IPS-18a (cell line): ENCODE measurements around the gene CCNI.
"Not testable (repeated sequence)": the region's sequence is repeated elsewhere in the genome, so short reads cannot be mapped to it uniquely, and the experiment has no call there.

ENCODE experiments used
- H3K27ac ChIP-seq: one replicate; pipeline ENCODE4 v1.5.1; 2013; ENCODE audit warnings: low read length
- H3K27me3 ChIP-seq: one replicate; pipeline ENCODE4 v1.6.1; 2013; ENCODE audit warnings: mild to moderate bottlenecking, low read length; ENCODE audit not compliant: control insufficient read depth, insufficient read depth
- H3K36me3 ChIP-seq: one replicate; pipeline ENCODE4 v1.6.1; 2013; ENCODE audit warnings: low read depth, low read length; ENCODE audit not compliant: control insufficient read depth
- H3K4me1 ChIP-seq: one replicate; pipeline ENCODE4 v1.6.1; 2013; ENCODE audit warnings: low read depth, low read length; ENCODE audit not compliant: control insufficient read depth
- H3K4me3 ChIP-seq: one replicate; pipeline ENCODE4 v1.5.1; 2013; ENCODE audit warnings: low read length
- H3K9ac ChIP-seq: one replicate; pipeline ENCODE4 v1.6.1; 2013; ENCODE audit warnings: mild to moderate bottlenecking, low read length, moderate library complexity
- H3K9me3 ChIP-seq: one replicate; pipeline ENCODE4 v1.6.1; 2013; ENCODE audit warnings: low read depth, low read length; ENCODE audit not compliant: control insufficient read depth

The CCNI gene

GRCh38 chr4:77050962-77051361 is 24.8 kb downstream of the CCNI start:
- Histone ChIP-seq H3K4me3 (no peak overlapping the region), H3K9ac (no peak overlapping the region), H3K27ac (no peak overlapping the region), H3K27me3 (no peaks in the 10 kb centered on the region), H3K9me3 (no peaks in the 10 kb centered on the region), H3K36me3 (peaks cover 71% of the 10 kb centered on the region), H3K4me1 (no peaks in the 10 kb centered on the region)

GRCh38 chr4:77047037-77047436 is 28.8 kb downstream of the CCNI start:
- no peak overlapping the region for H3K9ac ChIP-seq
- no peaks in the 10 kb centered on the region for H3K27me3 ChIP-seq
- H3K4me3 ChIP-seq, result no peak overlapping the region
- H3K9me3 ChIP-seq, result no peaks in the 10 kb centered on the region
- no peaks in the 10 kb centered on the region for H3K4me1 ChIP-seq
- no peak overlapping the region for H3K27ac ChIP-seq
- H3K36me3 ChIP-seq, result peaks cover 50% of the 10 kb centered on the region

GRCh38 chr4:77045490-77045889 is 30.3 kb downstream of the CCNI start:
- Histone ChIP-seq H3K36me3 (peaks cover 36% of the 10 kb centered on the region), H3K4me1 (no peaks in the 10 kb centered on the region), H3K9me3 (no peaks in the 10 kb centered on the region), H3K27me3 (no peaks in the 10 kb centered on the region), H3K9ac (no peak overlapping the region), H3K4me3 (no peak overlapping the region), H3K27ac (no peak overlapping the region)

GRCh38 chr4:77044461-77045150 is 31.2 kb downstream of the CCNI start:
- peaks cover 28% of the 10 kb centered on the region for H3K36me3 ChIP-seq
- no peaks in the 10 kb centered on the region for H3K9me3 ChIP-seq
- no peaks in the 10 kb centered on the region for H3K27me3 ChIP-seq
- no peak overlapping the region for H3K27ac ChIP-seq
- H3K9ac ChIP-seq, result no peak overlapping the region
- no peak overlapping the region for H3K4me3 ChIP-seq
- no peaks in the 10 kb centered on the region for H3K4me1 ChIP-seq

GRCh38 chr4:77043507-77044136 is 32.2 kb downstream of the CCNI start:
- H3K27me3 ChIP-seq, result no peaks in the 10 kb centered on the region
- H3K27ac ChIP-seq, result no peak overlapping the region
- no peak overlapping the region for H3K4me3 ChIP-seq
- peaks cover 25% of the 10 kb centered on the region for H3K36me3 ChIP-seq
- no peak overlapping the region for H3K9ac ChIP-seq
- no peaks in the 10 kb centered on the region for H3K4me1 ChIP-seq
- H3K9me3 ChIP-seq, result no peaks in the 10 kb centered on the region

GRCh38 chr4:77040854-77041725 is 34.7 kb downstream of the CCNI start:
- no peaks in the 10 kb centered on the region for H3K9me3 ChIP-seq
- H3K4me3 ChIP-seq, result no peak overlapping the region
- no peaks in the 10 kb centered on the region for H3K27me3 ChIP-seq
- H3K36me3 ChIP-seq, result peaks cover under 1% of the 10 kb centered on the region
- H3K9ac ChIP-seq, result no peak overlapping the region
- no peak overlapping the region for H3K27ac ChIP-seq
- no peaks in the 10 kb centered on the region for H3K4me1 ChIP-seq

GRCh38 chr4:77040270-77040669 is 35.5 kb downstream of the CCNI start:
- no peak overlapping the region for H3K27ac ChIP-seq
- no peaks in the 10 kb centered on the region for H3K4me1 ChIP-seq
- H3K36me3 ChIP-seq, result no peaks in the 10 kb centered on the region
- H3K9ac ChIP-seq, result no peak overlapping the region
- no peaks in the 10 kb centered on the region for H3K9me3 ChIP-seq
- H3K4me3 ChIP-seq, result no peak overlapping the region
- no peaks in the 10 kb centered on the region for H3K27me3 ChIP-seq

- no peak overlapping the region for H3K4me3 ChIP-seq
- no peaks in the 10 kb centered on the region for H3K4me1 ChIP-seq
- no peak overlapping the region for H3K9ac ChIP-seq
- H3K27ac ChIP-seq, result no peak overlapping the region
- H3K9me3 ChIP-seq, result no peaks in the 10 kb centered on the region
- no peaks in the 10 kb centered on the region for H3K27me3 ChIP-seq
- H3K36me3 ChIP-seq, result peaks cover 4% of the 10 kb centered on the region
Observed at GRCh38 chr4:77039796-77040195, 36.0 kb downstream of the CCNI start.

- Histone ChIP-seq H3K4me3 (no peak overlapping the region), H3K4me1 (no peaks in the 10 kb centered on the region), H3K27ac (no peak overlapping the region), H3K9ac (no peak overlapping the region), H3K27me3 (no peaks in the 10 kb centered on the region), H3K36me3 (peaks cover 17% of the 10 kb centered on the region), H3K9me3 (no peaks in the 10 kb centered on the region)
Observed at GRCh38 chr4:77037736-77038135, 38.1 kb downstream of the CCNI start.

- not testable (repeated sequence) for H3K4me3 ChIP-seq, H3K9ac ChIP-seq, H3K27me3 ChIP-seq, H3K4me1 ChIP-seq, H3K9me3 ChIP-seq, H3K27ac ChIP-seq
- peaks cover 22% of the 10 kb centered on the region for H3K36me3 ChIP-seq
Observed at GRCh38 chr4:77037168-77037567, 38.6 kb downstream of the CCNI start.

- Histone ChIP-seq H3K4me3 (no peak overlapping the region), H3K9me3 (no peaks in the 10 kb centered on the region), H3K9ac (no peak overlapping the region), H3K27me3 (no peaks in the 10 kb centered on the region), H3K36me3 (peaks cover 32% of the 10 kb centered on the region), H3K4me1 (no peaks in the 10 kb centered on the region), H3K27ac (no peak overlapping the region)
Observed at GRCh38 chr4:77036206-77036605, 39.6 kb downstream of the CCNI start.
